PC-3 (cell line): ENCODE data around the gene PMEPA1.

Experiments used
- CTCF ChIP-seq: fragments of 300-600 bp; sonication (generic); conservative IDR thresholded peaks from 2 replicates; pipeline ENCODE4 v1.5.1; 2017; ENCODE audit warnings: antibody characterized with exemption, low read depth, mild to moderate bottlenecking, low read length
- EZH2 ChIP-seq: fragments of 300-600 bp; sonication (generic); IDR thresholded peaks from one replicate; pipeline ENCODE4 v1.6.1; 2017; ENCODE audit warnings: antibody characterized with exemption, mild to moderate bottlenecking, low read length; ENCODE audit not compliant: unreplicated experiment

GRCh38 chr20:57688295-57688694 is 21.5 kb downstream of the PMEPA1 start:
- TF ChIP-seq EZH2: no peak
- no peak for TF ChIP-seq CTCF
